Activated CD4-positive, alpha-beta T cell treated with anti-CD3 and anti-CD28 coated beads for 36 hours (primary cell): Measurements from ENCODE around the gene MARVELD3. TPM values are rescaled to one million over a fixed set of nuclear protein-coding genes. Genes with fewer than 3 reads are reported as not detected.

Source experiments
- ATAC-seq: fragments of 200-7000 bp; cut with Tn5 transposase; one replicate; pipeline ENCODE4 v1.10.0; 2021; ENCODE audit warnings: mild to moderate bottlenecking, moderate library complexity
- CTCF ChIA-PET: fragments of 350-600 bp; sonication (Branson Sonifier 250); formaldehyde crosslinking; loops from one replicate; lab custom pipeline; 2021; ENCODE audit warnings: antibody characterized with exemption; lab: Charles Lee
- POLR2A ChIA-PET: fragments of 350-600 bp; sonication (Branson Sonifier 250); formaldehyde crosslinking; loops from one replicate; lab custom pipeline; 2021; ENCODE audit warnings: antibody characterized with exemption, inconsistent platforms; lab: Charles Lee
- DNase-seq: peaks from one replicate; pipeline ENCODE4 v3.0.0-alpha.2; 2020
- H3K27ac Mint-ChIP-seq: one replicate; pipeline ENCODE4 v1.8.0; 2021; ENCODE audit warnings: mixed read lengths
- H3K27me3 Mint-ChIP-seq: one replicate; pipeline ENCODE4 v1.8.0; 2021; ENCODE audit warnings: mixed read lengths
- H3K36me3 Mint-ChIP-seq: one replicate; pipeline ENCODE4 v1.8.0; 2021; ENCODE audit warnings: low read depth, mixed read lengths
- H3K4me1 Mint-ChIP-seq: one replicate; pipeline ENCODE4 v1.8.0; 2021; ENCODE audit warnings: mixed read lengths
- H3K4me3 Mint-ChIP-seq: one replicate; pipeline ENCODE4 v1.8.0; 2021; ENCODE audit warnings: mild to moderate bottlenecking, moderate library complexity, mixed read lengths
- H3K9me3 Mint-ChIP-seq: one replicate; pipeline ENCODE4 v1.8.0; 2021; ENCODE audit warnings: low read depth, mixed read lengths
- intact Hi-C, 2 experiments: fragments of 100-400 bp; cut with DNase I in 1 of 2; cut with micrococcal nuclease in 1 of 2; formaldehyde crosslinking; loops; one replicate each; pipeline versions ENCODE4 v1.14.2 to v1.15.1; 2022 to 2024; cut with DNase I, micrococcal nuclease
- total RNA-seq, 2 experiments: library from RNA; stranded (reverse); gene quantifications; one replicate each; pipeline ENCODE4 v1.2.3, GENCODE V29; 2021

The MARVELD3 gene
- total RNA-seq, 2 experiments from 2014 or later = not detected

DNA sequence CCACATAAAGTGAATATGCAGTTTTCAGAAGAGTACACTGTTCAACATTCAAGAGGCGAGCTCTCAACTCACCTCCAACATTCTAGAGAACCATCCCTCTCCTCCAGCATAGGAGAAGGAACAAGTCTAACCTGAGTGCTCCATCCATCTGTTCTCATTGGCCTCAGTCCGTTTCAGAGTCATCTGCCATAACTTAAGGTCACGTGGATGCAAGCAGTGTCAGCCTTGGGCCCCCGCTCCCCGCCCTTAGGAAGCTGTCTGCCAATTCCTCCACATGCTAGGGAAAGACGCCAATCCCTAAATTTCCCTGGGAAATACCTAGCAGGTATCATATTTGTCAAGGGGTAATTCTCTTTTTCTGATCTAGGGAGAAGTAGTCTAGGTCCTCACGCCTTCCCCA is 21.4 kb downstream of the MARVELD3 start:
- Mint-ChIP-seq H3K36me3 (peaks cover 6% of the 10 kb centered on the region), H3K27me3 (no peaks in the 10 kb centered on the region), H3K9me3 (no peaks in the 10 kb centered on the region), H3K4me3 (no peak overlapping the region), H3K4me1 (no peaks in the 10 kb centered on the region), H3K27ac (no peak overlapping the region)
- POLR2A ChIA-PET = no interaction called here
- no peak for DNase-seq
- ATAC-seq = no peak
- CTCF ChIA-PET = interaction anchor here (0.7 kb wide), 1 partner anchor 74 kb away, joined by 3 read pairs; no protein-coding TSS in a partner anchor
- intact Hi-C loops = no loop called here

DNA sequence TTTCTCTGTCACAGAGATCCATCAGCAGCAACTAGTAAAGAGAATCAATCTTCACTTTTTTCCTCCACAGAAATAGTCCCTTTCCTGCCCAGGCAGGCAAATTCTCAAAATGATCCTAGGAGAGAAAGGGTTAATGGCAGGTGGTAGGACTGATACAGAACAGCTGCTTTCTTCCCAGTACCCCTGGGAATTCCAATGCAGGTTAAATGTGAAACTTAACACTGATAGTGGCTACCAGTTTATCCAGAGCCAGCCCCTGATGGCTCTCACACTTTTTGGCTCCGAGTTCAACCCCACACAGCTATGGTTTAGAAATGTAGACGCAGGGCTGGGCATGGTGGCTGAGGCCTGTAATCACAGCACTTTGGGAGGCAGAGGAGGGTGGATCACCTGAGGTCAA is 22.2 kb downstream of the MARVELD3 start:
- H3K27me3 Mint-ChIP-seq = no peaks in the 10 kb centered on the region
- H3K4me1 Mint-ChIP-seq = no peaks in the 10 kb centered on the region
- no peak overlapping the region for H3K27ac Mint-ChIP-seq
- no peak overlapping the region for H3K4me3 Mint-ChIP-seq
- intact Hi-C loops = no loop called here
- DNase-seq (no peak), ATAC-seq (no peak)
- no peaks in the 10 kb centered on the region for H3K9me3 Mint-ChIP-seq
- CTCF ChIA-PET = no interaction called here
- H3K36me3 Mint-ChIP-seq = peaks cover 10% of the 10 kb centered on the region
- POLR2A ChIA-PET = no interaction called here

DNA sequence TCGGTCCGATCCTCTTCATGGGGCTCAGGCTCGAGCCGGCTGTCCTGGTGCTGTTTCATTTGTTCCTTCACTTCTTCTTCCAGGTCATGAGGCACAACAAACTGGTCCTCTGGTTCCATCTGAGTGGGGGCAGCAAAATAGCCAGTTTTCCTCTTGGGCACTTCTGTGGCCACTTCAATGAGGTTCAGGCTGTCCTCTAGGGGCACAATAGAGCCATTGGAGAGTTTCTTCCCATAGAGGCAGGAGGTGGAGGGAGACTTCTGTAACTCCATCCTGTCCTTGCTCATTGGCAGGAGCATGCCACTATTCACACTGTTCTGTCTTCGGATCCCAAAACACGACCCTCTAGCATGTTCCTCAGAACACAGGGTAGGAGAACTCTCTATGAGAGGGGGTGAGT is 22.9 kb downstream of the MARVELD3 start:
- no peaks in the 10 kb centered on the region for H3K4me1 Mint-ChIP-seq
- DNase-seq = no peak
- no peak overlapping the region for H3K27ac Mint-ChIP-seq
- ChIA-PET CTCF (no interaction called here), POLR2A (no interaction called here)
- no peak overlapping the region for H3K4me3 Mint-ChIP-seq
- no peak for ATAC-seq
- intact Hi-C loops = no loop called here
- H3K27me3 Mint-ChIP-seq = no peaks in the 10 kb centered on the region
- H3K36me3 Mint-ChIP-seq = peaks cover 10% of the 10 kb centered on the region
- no peaks in the 10 kb centered on the region for H3K9me3 Mint-ChIP-seq

DNA sequence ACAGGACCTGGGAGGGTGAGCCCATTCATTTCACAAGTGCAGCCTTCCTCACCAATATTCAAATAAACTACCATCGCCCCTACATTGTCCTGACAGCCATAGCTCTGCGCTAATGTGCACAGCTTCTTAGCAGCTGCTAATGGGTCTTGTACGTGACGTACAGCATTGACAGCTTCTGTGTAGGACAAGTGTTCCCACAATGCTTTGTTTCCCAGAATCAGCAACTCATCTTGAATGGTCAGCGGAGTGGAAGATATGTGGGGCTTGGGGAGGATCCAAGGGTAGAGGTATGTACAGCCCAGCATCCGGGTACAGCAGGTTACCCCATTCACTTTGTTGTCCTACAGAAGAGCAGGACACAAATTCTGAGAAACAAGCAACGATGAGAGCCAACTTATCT is 23.7 kb downstream of the MARVELD3 start:
- no peak overlapping the region for H3K27ac Mint-ChIP-seq

DNA sequence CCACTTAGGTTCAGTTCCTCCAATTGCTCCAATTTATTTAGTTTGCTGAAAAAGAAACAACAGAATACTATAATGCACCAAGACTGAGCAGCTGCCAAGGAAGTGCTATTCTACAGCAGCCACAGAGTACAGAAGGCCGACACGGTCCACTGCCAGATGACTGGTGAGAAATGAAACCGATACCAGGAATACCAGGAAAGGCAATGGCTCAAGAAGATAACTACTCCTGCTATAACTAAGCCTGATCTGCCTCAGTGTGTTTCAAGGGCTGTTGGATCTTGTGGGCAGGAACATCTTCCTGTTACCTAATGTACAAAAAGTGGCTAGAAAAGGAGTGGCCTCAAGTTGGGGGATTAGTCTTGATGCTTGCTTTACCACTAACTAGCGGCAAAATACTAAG is 32.8 kb downstream of the MARVELD3 start:
- no peaks in the 10 kb centered on the region for H3K9me3 Mint-ChIP-seq
- CTCF ChIA-PET = no interaction called here
- DNase-seq = no peak
- peaks cover 11% of the 10 kb centered on the region for H3K36me3 Mint-ChIP-seq
- no peaks in the 10 kb centered on the region for H3K27me3 Mint-ChIP-seq
- intact Hi-C loops = no loop called here
- no peak for ATAC-seq
- POLR2A ChIA-PET = no interaction called here
- no peaks in the 10 kb centered on the region for H3K4me1 Mint-ChIP-seq
- H3K4me3 Mint-ChIP-seq = no peak overlapping the region
- H3K27ac Mint-ChIP-seq = no peak overlapping the region

More for the DNA sequence above, 23.7 kb downstream of the MARVELD3 start:
- CTCF ChIA-PET = no interaction called here
- Mint-ChIP-seq H3K9me3 (no peaks in the 10 kb centered on the region), H3K36me3 (peaks cover 10% of the 10 kb centered on the region), H3K4me3 (no peak overlapping the region), H3K27me3 (no peaks in the 10 kb centered on the region), H3K4me1 (no peaks in the 10 kb centered on the region)
- DNase-seq (no peak), ATAC-seq (no peak)
- POLR2A ChIA-PET = no interaction called here
- intact Hi-C loops = no loop called here

DNA sequence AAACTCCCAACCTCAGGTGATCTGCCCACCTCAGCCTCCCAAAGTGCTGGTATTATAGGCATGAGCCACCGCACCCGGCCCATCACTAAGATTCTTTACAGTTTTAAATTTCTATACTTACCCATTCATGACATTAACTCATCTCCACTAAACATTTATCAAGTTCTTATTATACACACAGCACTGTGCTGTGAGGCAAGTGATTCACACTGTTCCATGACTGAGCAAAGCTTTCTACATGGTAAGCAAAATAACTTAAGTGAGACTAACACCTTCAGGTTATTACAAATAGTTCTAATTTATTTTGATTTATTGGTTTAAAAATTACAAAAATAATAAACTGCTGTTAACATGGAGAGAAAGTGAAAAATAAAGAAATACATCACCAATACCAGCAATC is 33.5 kb downstream of the MARVELD3 start:
- DNase-seq = no peak
- ChIA-PET POLR2A (no interaction called here), CTCF (interaction anchor here (0.9 kb wide), 1 partner anchor 159 kb away, joined by 3 read pairs; no protein-coding TSS in a partner anchor)
- no peaks in the 10 kb centered on the region for H3K27me3 Mint-ChIP-seq
- ATAC-seq = no peak
- no peak overlapping the region for H3K27ac Mint-ChIP-seq
- no peaks in the 10 kb centered on the region for H3K4me1 Mint-ChIP-seq
- no peaks in the 10 kb centered on the region for H3K9me3 Mint-ChIP-seq
- H3K4me3 Mint-ChIP-seq = no peak overlapping the region
- intact Hi-C loops = no loop called here
- H3K36me3 Mint-ChIP-seq = peaks cover 16% of the 10 kb centered on the region

DNA sequence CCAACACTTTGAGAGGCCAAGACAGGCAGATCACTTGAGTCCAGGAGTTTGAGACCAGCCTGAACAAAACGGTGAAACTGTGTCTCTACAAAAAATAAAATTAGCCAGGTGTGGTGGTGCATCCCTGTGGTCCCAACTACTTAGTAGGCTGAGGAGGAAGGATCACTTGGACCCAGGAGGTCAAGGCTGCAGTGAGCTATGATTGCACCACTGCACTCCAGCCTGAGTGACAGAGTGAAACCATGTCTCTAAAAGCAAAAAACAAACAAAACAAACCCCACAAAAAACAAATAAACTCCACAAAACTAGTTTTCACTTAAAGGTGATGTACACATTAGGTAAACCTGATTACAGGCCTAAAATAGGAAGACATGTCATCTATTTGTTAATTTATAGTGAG is 40.3 kb downstream of the MARVELD3 start:
- H3K4me3 Mint-ChIP-seq = no peak overlapping the region
- intact Hi-C loops = no loop called here
- no peaks in the 10 kb centered on the region for H3K9me3 Mint-ChIP-seq
- ChIA-PET CTCF (interaction anchor here (1.6 kb wide), 1 partner anchor 295 kb away, joined by 4 read pairs; no protein-coding TSS in a partner anchor), POLR2A (no interaction called here)
- DNase-seq = no peak
- peaks cover 23% of the 10 kb centered on the region for H3K36me3 Mint-ChIP-seq
- no peak overlapping the region for H3K27ac Mint-ChIP-seq
- no peaks in the 10 kb centered on the region for H3K27me3 Mint-ChIP-seq
- no peaks in the 10 kb centered on the region for H3K4me1 Mint-ChIP-seq
- ATAC-seq = no peak

DNA sequence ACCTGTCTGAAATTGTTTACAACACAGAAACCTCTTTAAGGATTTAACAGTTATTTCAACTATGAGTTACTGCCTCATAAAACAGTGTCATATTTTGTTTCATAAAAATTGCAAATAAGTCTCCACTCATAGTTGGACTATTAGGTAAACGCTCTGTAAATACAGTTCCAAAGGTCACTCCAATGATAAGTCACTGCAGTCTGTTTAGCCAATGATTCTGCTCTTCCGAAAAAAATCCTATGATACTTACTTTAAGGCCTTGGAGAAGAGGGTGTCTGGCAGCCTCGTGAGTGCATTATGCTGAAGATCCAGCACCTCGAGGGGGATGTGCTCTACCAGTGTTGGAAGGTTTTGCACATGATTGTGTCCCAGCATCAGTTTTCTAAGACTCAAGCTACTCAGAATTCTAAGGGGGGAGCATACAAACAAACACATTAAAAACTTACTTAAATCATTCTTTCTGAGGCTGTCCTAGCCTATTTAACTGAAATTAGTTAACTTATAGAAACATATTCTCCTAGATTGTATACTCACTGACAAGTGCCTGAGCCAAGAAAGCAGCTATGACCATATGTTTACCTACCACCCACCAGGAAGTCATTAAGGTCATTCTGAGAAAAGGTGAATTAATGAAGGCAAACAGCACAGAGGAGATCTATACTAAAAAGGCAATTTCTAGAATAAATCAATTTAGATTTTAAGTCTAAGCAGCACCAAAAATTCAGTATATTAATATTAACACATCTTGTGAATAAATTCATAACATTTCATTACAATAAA is 41.1 kb downstream of the MARVELD3 start:
- ATAC-seq (no peak), DNase-seq (no peak)
- no peaks in the 10 kb centered on the region for H3K27me3 Mint-ChIP-seq
- ChIA-PET CTCF (interaction anchor here (0.6 to 1.6 kb wide), 2 partner anchors 294 to 333 kb away, joined by 3 to 4 read pairs; partner anchors contain the start of gene PKD1L3), POLR2A (no interaction called here)
- H3K27ac Mint-ChIP-seq = no peak overlapping the region
- no peak overlapping the region for H3K4me3 Mint-ChIP-seq
- intact Hi-C loops = no loop called here
- H3K36me3 Mint-ChIP-seq = peaks cover 26% of the 10 kb centered on the region
- H3K4me1 Mint-ChIP-seq = no peaks in the 10 kb centered on the region
- H3K9me3 Mint-ChIP-seq = no peaks in the 10 kb centered on the region

DNA sequence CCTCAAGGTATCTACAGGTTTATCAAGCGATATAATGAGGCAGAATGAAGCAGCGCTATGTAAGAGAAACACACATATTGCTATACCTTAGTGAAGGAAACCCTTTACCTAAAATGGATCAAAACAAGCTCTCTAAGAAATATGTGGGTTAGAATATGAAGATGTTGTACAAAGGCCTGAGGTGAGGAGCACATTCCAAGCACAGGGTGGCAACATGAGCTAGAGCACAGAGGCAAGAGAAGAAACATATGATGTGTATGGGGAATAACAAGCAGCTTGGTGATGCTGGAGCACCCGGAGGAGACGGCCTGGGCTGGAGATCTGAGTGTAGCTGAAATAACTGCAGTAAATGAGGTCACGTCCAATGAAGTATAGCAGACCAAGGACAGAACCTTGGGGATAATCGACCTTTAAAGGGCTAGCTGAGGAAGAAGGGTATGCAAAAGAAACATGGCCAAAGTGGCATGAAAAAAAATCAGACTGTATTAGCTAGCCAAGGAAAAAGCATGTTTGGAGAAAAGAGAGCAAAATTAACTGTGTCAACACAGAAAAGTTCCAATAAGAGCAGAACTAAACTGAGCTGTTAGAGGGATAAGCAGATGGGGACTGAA is 44.0 kb downstream of the MARVELD3 start:
- CTCF ChIA-PET = interaction anchor here (0.6 to 1.7 kb wide), 6 partner anchors 18 to 313 kb away, joined by 3 to 6 read pairs (median 3); no protein-coding TSS in a partner anchor
- no peak overlapping the region for H3K27ac Mint-ChIP-seq

DNA sequence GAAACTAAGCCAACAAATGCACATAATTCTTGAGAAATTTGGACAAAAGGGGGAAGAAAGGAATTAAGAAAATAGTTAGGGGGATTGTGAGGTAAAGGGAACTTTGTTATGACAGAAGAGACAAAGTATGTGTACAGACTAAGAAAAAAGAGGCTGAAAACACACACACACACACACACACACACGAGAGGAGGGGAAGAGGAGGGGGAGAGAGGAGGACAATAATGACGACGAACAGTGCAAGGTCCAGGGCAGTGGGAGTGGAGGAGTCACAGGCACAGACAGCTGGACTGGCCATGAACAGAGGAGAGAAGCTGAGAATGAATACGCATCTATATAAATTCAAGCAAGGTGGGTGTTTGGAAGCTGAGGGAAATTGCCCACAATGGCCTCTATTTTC is 44.6 kb downstream of the MARVELD3 start:
- Mint-ChIP-seq H3K27me3 (no peaks in the 10 kb centered on the region), H3K9me3 (no peaks in the 10 kb centered on the region), H3K27ac (no peak overlapping the region), H3K4me1 (peaks cover 8% of the 10 kb centered on the region), H3K36me3 (peaks cover 25% of the 10 kb centered on the region), H3K4me3 (no peak overlapping the region)
- CTCF ChIA-PET = interaction anchor here (0.5 to 1.7 kb wide), 7 partner anchors 17 to 314 kb away, joined by 3 to 6 read pairs (median 3); no protein-coding TSS in a partner anchor
- POLR2A ChIA-PET = interaction anchor here (0.6 kb wide), 1 partner anchor 9 kb away, joined by 3 read pairs; no protein-coding TSS in a partner anchor
- ATAC-seq (no peak), DNase-seq (no peak)
- intact Hi-C loops = no loop called here

More for the DNA sequence above, 44.0 kb downstream of the MARVELD3 start:
- peaks cover 25% of the 10 kb centered on the region for H3K36me3 Mint-ChIP-seq
- H3K9me3 Mint-ChIP-seq = no peaks in the 10 kb centered on the region
- POLR2A ChIA-PET = no interaction called here
- no peak for DNase-seq
- peaks cover 8% of the 10 kb centered on the region for H3K4me1 Mint-ChIP-seq
- no peak for ATAC-seq
- no peaks in the 10 kb centered on the region for H3K27me3 Mint-ChIP-seq
- no peak overlapping the region for H3K4me3 Mint-ChIP-seq
- intact Hi-C loops = no loop called here

DNA sequence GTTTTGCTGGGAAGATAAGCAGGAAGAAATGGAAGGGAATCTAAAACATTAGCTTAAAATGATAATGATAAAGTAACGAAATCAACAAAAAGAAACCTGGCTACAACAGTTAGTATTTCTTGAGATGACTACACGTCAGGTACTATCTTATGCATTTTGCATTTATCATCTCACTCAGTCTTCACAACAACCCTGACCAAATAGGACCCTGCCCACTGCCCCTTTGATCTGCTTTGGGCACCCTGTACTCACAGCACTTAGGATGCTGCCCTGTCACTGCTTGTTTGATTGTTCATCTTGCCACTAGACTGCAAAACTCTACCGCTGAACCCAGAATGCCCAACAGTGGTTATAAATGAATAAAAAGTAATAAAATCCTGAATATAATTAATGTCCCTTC is 45.2 kb downstream of the MARVELD3 start:
- Mint-ChIP-seq H3K27me3 (no peaks in the 10 kb centered on the region), H3K36me3 (peaks cover 27% of the 10 kb centered on the region), H3K4me3 (no peak overlapping the region), H3K4me1 (peaks cover 8% of the 10 kb centered on the region), H3K9me3 (no peaks in the 10 kb centered on the region), H3K27ac (no peak overlapping the region)
- intact Hi-C loops = no loop called here
- DNase-seq (no peak), ATAC-seq (no peak)
- ChIA-PET CTCF (interaction anchor here (0.5 to 1.7 kb wide), 4 partner anchors 60 to 377 kb away, joined by 3 to 6 read pairs (median 4); no protein-coding TSS in a partner anchor), POLR2A (interaction anchor here (0.6 kb wide), 1 partner anchor 10 kb away, joined by 3 read pairs; no protein-coding TSS in a partner anchor)
